Measurements from ENCODE around the gene PRAMEF10. TPM values are rescaled to one million over a fixed set of nuclear protein-coding genes. Genes with fewer than 3 reads are reported as not detected.

PRAMEF10 gene
- total and polyA plus RNA-seq, 9 of the 15 experiments (the other 6 are each of a cell fraction or from before 2014, with no cell fraction given), result not detected

Small RNAs within 50 kb of the gene (small RNA-seq; reads per million reads assigned to genes)
- not detected for gene RNU6-1072P

Other genes with a start within 250 kb of the PRAMEF10 start
Only the 7 nearest of the 14 such genes appear.
- gene PRAMEF1, start 106.9 kb downstream of the PRAMEF10 start, total RNA-seq (2014; rRNA removed), result not detected in 2 replicates
- gene PRAMEF1, start 106.9 kb downstream of the PRAMEF10 start, total RNA-seq (2014; rRNA removed; fragmentation: Illumina TruSeq; extraction: Trizol), result not detected in 2 replicates
- gene PRAMEF1, start 106.9 kb downstream of the PRAMEF10 start, total RNA-seq (2015; rRNA removed; fragmentation: Illumina TruSeq; extraction: Trizol), result not detected in 2 replicates
- not detected in 2 replicates for gene PRAMEF1, start 106.9 kb downstream of the PRAMEF10 start, total RNA-seq (2021)
- gene PRAMEF1, start 106.9 kb downstream of the PRAMEF10 start, polyA plus RNA-seq (2011; rRNA removed), result not detected in 2 replicates
- gene PRAMEF1, start 106.9 kb downstream of the PRAMEF10 start, polyA plus RNA-seq (2014; fragmentation: Illumina TruSeq; extraction: Trizol), result not detected in 2 replicates
- gene PRAMEF1, start 106.9 kb downstream of the PRAMEF10 start, polyA plus RNA-seq (2014; fragmentation: Nextera tagmentation; extraction: Ambion mirVana), result not detected
- gene PRAMEF1, start 106.9 kb downstream of the PRAMEF10 start, polyA plus RNA-seq (2014; rRNA removed), result not detected in 2 replicates
- gene PRAMEF11, start 66.9 kb downstream of the PRAMEF10 start, total RNA-seq (2014; rRNA removed), result not detected in 2 replicates
- gene PRAMEF11, start 66.9 kb downstream of the PRAMEF10 start, total RNA-seq (2014; rRNA removed; fragmentation: Illumina TruSeq; extraction: Trizol), result not detected in 2 replicates
- not detected in 2 replicates for gene PRAMEF11, start 66.9 kb downstream of the PRAMEF10 start, total RNA-seq (2015; rRNA removed; fragmentation: Illumina TruSeq; extraction: Trizol)
- not detected in 2 replicates for gene PRAMEF11, start 66.9 kb downstream of the PRAMEF10 start, total RNA-seq (2021)
- not detected in 2 replicates for gene PRAMEF11, start 66.9 kb downstream of the PRAMEF10 start, polyA plus RNA-seq (2011; rRNA removed)
- gene PRAMEF11, start 66.9 kb downstream of the PRAMEF10 start, polyA plus RNA-seq (2014; fragmentation: Illumina TruSeq; extraction: Trizol), result not detected in 2 replicates
- not detected for gene PRAMEF11, start 66.9 kb downstream of the PRAMEF10 start, polyA plus RNA-seq (2014; fragmentation: Nextera tagmentation; extraction: Ambion mirVana)
- gene PRAMEF11, start 66.9 kb downstream of the PRAMEF10 start, polyA plus RNA-seq (2014; rRNA removed), result not detected in 2 replicates
- not detected in 2 replicates for gene HNRNPCL1, start 49.5 kb downstream of the PRAMEF10 start, total RNA-seq (2014; rRNA removed)
- gene HNRNPCL1, start 49.5 kb downstream of the PRAMEF10 start, total RNA-seq (2014; rRNA removed; fragmentation: Illumina TruSeq; extraction: Trizol), result not detected in 2 replicates
- gene HNRNPCL1, start 49.5 kb downstream of the PRAMEF10 start, total RNA-seq (2015; rRNA removed; fragmentation: Illumina TruSeq; extraction: Trizol), result not detected in 2 replicates
- not detected in 2 replicates for gene HNRNPCL1, start 49.5 kb downstream of the PRAMEF10 start, total RNA-seq (2021)
- 0.08 TPM in 1 of 2 replicates, not detected in the other for gene HNRNPCL1, start 49.5 kb downstream of the PRAMEF10 start, polyA plus RNA-seq (2011; rRNA removed)
- not detected in 2 replicates for gene HNRNPCL1, start 49.5 kb downstream of the PRAMEF10 start, polyA plus RNA-seq (2014; fragmentation: Illumina TruSeq; extraction: Trizol)
- not detected for gene HNRNPCL1, start 49.5 kb downstream of the PRAMEF10 start, polyA plus RNA-seq (2014; fragmentation: Nextera tagmentation; extraction: Ambion mirVana)
- gene HNRNPCL1, start 49.5 kb downstream of the PRAMEF10 start, polyA plus RNA-seq (2014; rRNA removed), result not detected in 2 replicates
- not detected in 2 replicates for gene PRAMEF2, start 41.2 kb downstream of the PRAMEF10 start, total RNA-seq (2014; rRNA removed)
- gene PRAMEF2, start 41.2 kb downstream of the PRAMEF10 start, total RNA-seq (2014; rRNA removed; fragmentation: Illumina TruSeq; extraction: Trizol), result not detected in 2 replicates
- gene PRAMEF2, start 41.2 kb downstream of the PRAMEF10 start, total RNA-seq (2015; rRNA removed; fragmentation: Illumina TruSeq; extraction: Trizol), result not detected in 2 replicates
- not detected in 2 replicates for gene PRAMEF2, start 41.2 kb downstream of the PRAMEF10 start, total RNA-seq (2021)
- not detected in 2 replicates for gene PRAMEF2, start 41.2 kb downstream of the PRAMEF10 start, polyA plus RNA-seq (2011; rRNA removed)
- gene PRAMEF2, start 41.2 kb downstream of the PRAMEF10 start, polyA plus RNA-seq (2014; fragmentation: Illumina TruSeq; extraction: Trizol), result not detected in 2 replicates
- gene PRAMEF2, start 41.2 kb downstream of the PRAMEF10 start, polyA plus RNA-seq (2014; fragmentation: Nextera tagmentation; extraction: Ambion mirVana), result not detected
- gene PRAMEF2, start 41.2 kb downstream of the PRAMEF10 start, polyA plus RNA-seq (2014; rRNA removed), result not detected in 2 replicates
- not detected in 2 replicates for gene PRAMEF4, start 12.1 kb downstream of the PRAMEF10 start, total RNA-seq (2014; rRNA removed)
- gene PRAMEF4, start 12.1 kb downstream of the PRAMEF10 start, total RNA-seq (2014; rRNA removed; fragmentation: Illumina TruSeq; extraction: Trizol), result not detected in 2 replicates
- not detected in 2 replicates for gene PRAMEF4, start 12.1 kb downstream of the PRAMEF10 start, total RNA-seq (2015; rRNA removed; fragmentation: Illumina TruSeq; extraction: Trizol)
- gene PRAMEF4, start 12.1 kb downstream of the PRAMEF10 start, total RNA-seq (2021), result not detected in 2 replicates
- gene PRAMEF4, start 12.1 kb downstream of the PRAMEF10 start, polyA plus RNA-seq (2011; rRNA removed), result not detected in 2 replicates
- gene PRAMEF4, start 12.1 kb downstream of the PRAMEF10 start, polyA plus RNA-seq (2014; fragmentation: Illumina TruSeq; extraction: Trizol), result not detected in 2 replicates
- gene PRAMEF4, start 12.1 kb downstream of the PRAMEF10 start, polyA plus RNA-seq (2014; fragmentation: Nextera tagmentation; extraction: Ambion mirVana), result not detected
- not detected in 2 replicates for gene PRAMEF4, start 12.1 kb downstream of the PRAMEF10 start, polyA plus RNA-seq (2014; rRNA removed)
- gene PRAMEF7, start 18.3 kb upstream of the PRAMEF10 start, total RNA-seq (2014; rRNA removed), result not detected in 2 replicates
- not detected in 2 replicates for gene PRAMEF7, start 18.3 kb upstream of the PRAMEF10 start, total RNA-seq (2014; rRNA removed; fragmentation: Illumina TruSeq; extraction: Trizol)
- gene PRAMEF7, start 18.3 kb upstream of the PRAMEF10 start, total RNA-seq (2015; rRNA removed; fragmentation: Illumina TruSeq; extraction: Trizol), result not detected in 2 replicates
- gene PRAMEF7, start 18.3 kb upstream of the PRAMEF10 start, total RNA-seq (2021), result not detected in 2 replicates
- gene PRAMEF7, start 18.3 kb upstream of the PRAMEF10 start, polyA plus RNA-seq (2011; rRNA removed), result not detected in 2 replicates
- not detected in 2 replicates for gene PRAMEF7, start 18.3 kb upstream of the PRAMEF10 start, polyA plus RNA-seq (2014; fragmentation: Illumina TruSeq; extraction: Trizol)
- gene PRAMEF7, start 18.3 kb upstream of the PRAMEF10 start, polyA plus RNA-seq (2014; fragmentation: Nextera tagmentation; extraction: Ambion mirVana), result not detected
- not detected in 2 replicates for gene PRAMEF7, start 18.3 kb upstream of the PRAMEF10 start, polyA plus RNA-seq (2014; rRNA removed)
- gene PRAMEF6, start 49.3 kb upstream of the PRAMEF10 start, total RNA-seq (2014; rRNA removed), result not detected in 2 replicates
- gene PRAMEF6, start 49.3 kb upstream of the PRAMEF10 start, total RNA-seq (2014; rRNA removed; fragmentation: Illumina TruSeq; extraction: Trizol), result not detected in 2 replicates
- not detected in 2 replicates for gene PRAMEF6, start 49.3 kb upstream of the PRAMEF10 start, total RNA-seq (2015; rRNA removed; fragmentation: Illumina TruSeq; extraction: Trizol)
- gene PRAMEF6, start 49.3 kb upstream of the PRAMEF10 start, total RNA-seq (2021), result not detected in 2 replicates
- not detected in 2 replicates for gene PRAMEF6, start 49.3 kb upstream of the PRAMEF10 start, polyA plus RNA-seq (2011; rRNA removed)
- not detected in 2 replicates for gene PRAMEF6, start 49.3 kb upstream of the PRAMEF10 start, polyA plus RNA-seq (2014; fragmentation: Illumina TruSeq; extraction: Trizol)
- gene PRAMEF6, start 49.3 kb upstream of the PRAMEF10 start, polyA plus RNA-seq (2014; fragmentation: Nextera tagmentation; extraction: Ambion mirVana), result not detected
- not detected in 2 replicates for gene PRAMEF6, start 49.3 kb upstream of the PRAMEF10 start, polyA plus RNA-seq (2014; rRNA removed)

Data from K562 (cell line).